ENCODE measurements around the gene ADRM1.

DNA sequence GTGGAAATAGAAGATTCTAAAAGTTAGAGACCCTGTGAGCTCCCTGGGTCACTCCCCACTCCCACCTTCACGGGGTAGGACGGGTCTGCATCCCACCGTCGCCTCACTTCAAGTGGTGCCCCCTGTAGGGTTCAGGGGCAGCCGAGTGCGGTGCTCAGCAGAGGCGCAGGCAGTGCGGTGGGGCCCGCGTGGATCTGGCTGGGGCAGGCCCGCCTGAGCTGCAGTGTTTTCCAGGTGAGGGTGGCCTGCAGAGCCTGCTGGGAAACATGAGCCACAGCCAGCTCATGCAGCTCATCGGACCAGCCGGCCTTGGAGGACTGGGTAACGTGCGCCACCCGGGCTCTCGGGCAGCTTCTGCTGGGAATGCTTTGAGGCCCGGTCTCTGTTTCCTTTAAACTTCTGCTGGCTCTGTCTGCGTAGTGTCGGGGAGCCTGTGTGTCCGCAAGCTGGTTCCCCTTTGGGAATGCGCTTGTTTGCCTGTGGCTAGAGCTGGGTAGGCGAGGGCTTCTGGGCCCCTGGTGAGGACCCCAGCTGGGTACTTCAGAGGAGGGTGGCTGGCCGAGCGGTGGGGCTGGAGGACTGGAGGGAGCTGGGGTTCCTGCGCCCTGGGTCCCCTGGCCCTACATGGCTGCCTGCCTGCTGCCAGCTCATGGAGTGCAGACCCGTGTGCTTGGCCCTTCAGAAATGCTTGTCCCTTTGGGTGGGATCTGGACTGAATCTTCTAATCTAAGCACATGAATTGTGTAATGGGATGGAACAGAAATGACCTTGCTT is 3.8 kb downstream of the ADRM1 start:
- TF ChIP-seq CTCF (IDR thresholded peaks at IDR 0.05; ENCODE audit: insufficient read depth, low read length, poor library complexity, severe bottlenecking) = no peak
- no peak for TF ChIP-seq EZH2phosphoT487 (conservative IDR thresholded peaks at IDR 0.05; ENCODE audit: low read length)

Data from SU-DHL-6 (cell line).